ENCODE results near the gene TFDP1. TPM values are rescaled to one million over a fixed set of nuclear protein-coding genes. Genes with fewer than 3 reads are reported as not detected.
"Not testable (repeated sequence)": the region's sequence is repeated elsewhere in the genome, so short reads cannot be mapped to it uniquely, and the experiment has no call there.

TFDP1 gene
- total RNA-seq, 1 donor from 2014 or later = 119 TPM

GRCh38 chr13:113611996-113612395, 27.4 kb downstream of the TFDP1 start:
- intact Hi-C loops (cut with micrococcal nuclease) = no loop called here

- intact Hi-C loops (cut with micrococcal nuclease) = no loop called here
Observed at GRCh38 chr13:113612607-113613006, 28.1 kb downstream of the TFDP1 start.

GRCh38 chr13:113613789-113614379, 29.3 kb downstream of the TFDP1 start:
- intact Hi-C loops (cut with micrococcal nuclease) = no loop called here

- intact Hi-C loops (cut with micrococcal nuclease) = no loop called here
Observed at GRCh38 chr13:113616281-113616906, 31.8 kb downstream of the TFDP1 start.

GRCh38 chr13:113616991-113617749, 32.6 kb downstream of the TFDP1 start:
- intact Hi-C loops (cut with micrococcal nuclease) = no loop called here

- intact Hi-C loops (cut with micrococcal nuclease) = no loop called here
Observed at GRCh38 chr13:113617961-113618360, 33.4 kb downstream of the TFDP1 start.

- intact Hi-C loops (cut with micrococcal nuclease) = no loop called here
Observed at GRCh38 chr13:113618455-113618854, 33.9 kb downstream of the TFDP1 start.

- intact Hi-C loops (cut with micrococcal nuclease) = no loop called here
Observed at GRCh38 chr13:113620036-113620796, 35.7 kb downstream of the TFDP1 start.

GRCh38 chr13:113621046-113621445, 36.5 kb downstream of the TFDP1 start:
- intact Hi-C loops (cut with micrococcal nuclease) = no loop called here

- intact Hi-C loops (cut with micrococcal nuclease) = not testable (repeated sequence)
Observed at GRCh38 chr13:113621498-113621897, 36.9 kb downstream of the TFDP1 start.

- intact Hi-C loops (cut with micrococcal nuclease) = not testable (repeated sequence)
Observed at GRCh38 chr13:113621986-113622550, 37.5 kb downstream of the TFDP1 start.

- intact Hi-C loops (cut with micrococcal nuclease) = no loop called here
Observed at GRCh38 chr13:113622791-113623490, 38.4 kb downstream of the TFDP1 start.

GRCh38 chr13:113623491-113624234, 39.1 kb downstream of the TFDP1 start:
- intact Hi-C loops (cut with micrococcal nuclease) = no loop called here

- intact Hi-C loops (cut with micrococcal nuclease) = no loop called here
Observed at GRCh38 chr13:113624235-113624587, 39.7 kb downstream of the TFDP1 start.

GRCh38 chr13:113624640-113625304, 40.2 kb downstream of the TFDP1 start:
- intact Hi-C loops (cut with micrococcal nuclease) = not testable (repeated sequence)

GRCh38 chr13:113625965-113626721, 41.6 kb downstream of the TFDP1 start:
- intact Hi-C loops (cut with micrococcal nuclease) = no loop called here

- intact Hi-C loops (cut with micrococcal nuclease) = no loop called here
Observed at GRCh38 chr13:113627136-113627535, 42.6 kb downstream of the TFDP1 start.

- intact Hi-C loops (cut with micrococcal nuclease) = no loop called here
Observed at GRCh38 chr13:113628291-113629270, 44.0 kb downstream of the TFDP1 start.

Data from T-helper 1 cell treated with Interleukin-12 subunit alpha and Interleukin-12 subunit beta and Interleukin-4 antibody, amounts not matched to agents 30 ng/mL and 1 ng/mL, for 36 hours (primary cell).